Adipocyte (in vitro differentiated cells): Measurements from ENCODE around the gene CCDC170.

ENCODE experiments used
- DNase-seq: peaks from one replicate; pipeline ENCODE4 v3.0.0-alpha.2; 2015; ENCODE audit warnings: low read depth
- H3K27me3 ChIP-seq: replicated peaks from 2 replicates; pipeline ENCODE4 v1.7.0; 2013; ENCODE audit warnings: mild to moderate bottlenecking, low read length, moderate library complexity; ENCODE audit not compliant: control insufficient read depth, insufficient read depth
- H3K36me3 ChIP-seq: 2 replicates; pipeline ENCODE4 v1.7.0; 2013; ENCODE audit warnings: low read length, mild to moderate bottlenecking, moderate library complexity; ENCODE audit not compliant: control insufficient read depth, insufficient read depth, severe bottlenecking
- H3K4me1 ChIP-seq: 2 replicates; pipeline ENCODE4 v1.7.0; 2013; ENCODE audit warnings: mild to moderate bottlenecking, low read length, moderate library complexity; ENCODE audit not compliant: control insufficient read depth, insufficient read depth
- H3K4me3 ChIP-seq: 2 replicates; pipeline ENCODE4 v1.7.0; 2013; ENCODE audit warnings: mild to moderate bottlenecking, low read length, moderate library complexity
- H3K9ac ChIP-seq: 2 replicates; pipeline ENCODE4 v1.7.0; 2013; ENCODE audit warnings: mild to moderate bottlenecking, low read length, moderate library complexity
- H3K9me3 ChIP-seq: 2 replicates; pipeline ENCODE4 v1.7.0; 2013; ENCODE audit warnings: mild to moderate bottlenecking, low read length, moderate library complexity; ENCODE audit not compliant: control insufficient read depth

CCDC170 gene

GRCh38 chr6:151464702-151465101, 29.1 kb upstream of the CCDC170 start:
- no peak for DNase-seq
- H3K9me3 ChIP-seq, result no peaks in the 10 kb centered on the region
- H3K4me3 ChIP-seq, result no peak overlapping the region
- peaks cover 6% of the 10 kb centered on the region for H3K4me1 ChIP-seq
- H3K36me3 ChIP-seq, result peaks cover 54% of the 10 kb centered on the region
- H3K27me3 ChIP-seq, result no peaks in the 10 kb centered on the region
- H3K9ac ChIP-seq, result no peak overlapping the region

GRCh38 chr6:151475653-151476523, 17.9 kb upstream of the CCDC170 start:
- no peaks in the 10 kb centered on the region for H3K9me3 ChIP-seq
- H3K27me3 ChIP-seq, result no peaks in the 10 kb centered on the region
- peak; percentile 85 for DNase-seq
- no peak overlapping the region for H3K9ac ChIP-seq
- no peak overlapping the region for H3K4me3 ChIP-seq
- H3K4me1 ChIP-seq, result no peaks in the 10 kb centered on the region
- no peaks in the 10 kb centered on the region for H3K36me3 ChIP-seq

- no peaks in the 10 kb centered on the region for H3K9me3 ChIP-seq
Observed at GRCh38 chr6:151477726-151478125, 16.1 kb upstream of the CCDC170 start.

DNA sequence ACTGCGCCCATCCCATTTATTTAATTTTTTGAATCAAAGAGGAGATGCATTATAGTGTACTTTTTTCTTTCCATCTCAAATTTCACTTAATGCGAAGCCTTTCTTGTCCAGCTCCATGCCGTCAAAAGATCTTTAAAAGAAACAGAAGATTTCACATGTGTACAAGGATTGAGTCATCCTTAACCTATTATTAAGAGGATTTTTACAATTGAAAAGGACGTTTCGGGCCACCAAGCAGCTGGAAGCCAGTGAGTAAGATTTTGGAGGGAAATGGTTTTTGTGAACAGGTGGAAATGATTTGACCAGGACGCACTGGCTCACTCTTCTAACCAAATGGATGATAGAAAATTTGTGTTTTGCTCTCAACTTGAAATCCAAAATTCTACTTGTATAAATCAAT, 15.1 kb upstream of the CCDC170 start:
- Histone ChIP-seq H3K9me3 (no peaks in the 10 kb centered on the region), H3K4me3 (no peak overlapping the region), H3K4me1 (no peaks in the 10 kb centered on the region), H3K27me3 (no peaks in the 10 kb centered on the region), H3K36me3 (no peaks in the 10 kb centered on the region), H3K9ac (no peak overlapping the region)
- no peak for DNase-seq

More at GRCh38 chr6:151477726-151478125, 16.1 kb upstream of the CCDC170 start:
- no peak for DNase-seq
- no peak overlapping the region for H3K9ac ChIP-seq
- no peaks in the 10 kb centered on the region for H3K27me3 ChIP-seq
- H3K4me3 ChIP-seq, result no peak overlapping the region
- no peaks in the 10 kb centered on the region for H3K4me1 ChIP-seq
- no peaks in the 10 kb centered on the region for H3K36me3 ChIP-seq

DNA sequence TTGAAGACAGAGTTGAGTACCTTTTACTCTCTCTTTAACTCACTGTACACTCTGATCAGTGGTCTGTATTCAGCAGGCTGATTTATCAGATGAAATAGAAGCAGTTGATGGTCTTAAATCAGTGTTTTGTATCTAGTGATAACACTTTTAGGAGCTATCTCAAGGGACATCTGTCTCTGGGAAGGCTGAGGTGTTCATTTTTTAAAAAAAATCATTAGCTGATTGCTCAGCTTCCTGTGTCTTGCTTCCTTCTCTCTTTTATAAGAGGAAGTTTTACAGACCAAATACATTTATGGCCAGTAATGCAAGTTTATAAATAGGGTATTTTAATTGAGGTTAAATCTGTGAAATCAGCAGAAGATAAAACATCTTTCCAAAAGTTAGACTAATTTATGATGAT, 12.0 kb upstream of the CCDC170 start:
- no peak for DNase-seq
- no peaks in the 10 kb centered on the region for H3K4me1 ChIP-seq
- H3K4me3 ChIP-seq, result no peak overlapping the region
- no peak overlapping the region for H3K9ac ChIP-seq
- no peaks in the 10 kb centered on the region for H3K36me3 ChIP-seq
- H3K27me3 ChIP-seq, result no peaks in the 10 kb centered on the region
- H3K9me3 ChIP-seq, result no peaks in the 10 kb centered on the region

- Histone ChIP-seq H3K27me3 (no peaks in the 10 kb centered on the region), H3K4me1 (no peaks in the 10 kb centered on the region), H3K36me3 (no peaks in the 10 kb centered on the region), H3K9me3 (no peaks in the 10 kb centered on the region), H3K4me3 (peak overlapping the region; percentile 72), H3K9ac (peak overlapping the region; percentile 74)
- DNase-seq, result peak; percentile 60
Observed at GRCh38 chr6:151482290-151482689, 11.5 kb upstream of the CCDC170 start.

DNA sequence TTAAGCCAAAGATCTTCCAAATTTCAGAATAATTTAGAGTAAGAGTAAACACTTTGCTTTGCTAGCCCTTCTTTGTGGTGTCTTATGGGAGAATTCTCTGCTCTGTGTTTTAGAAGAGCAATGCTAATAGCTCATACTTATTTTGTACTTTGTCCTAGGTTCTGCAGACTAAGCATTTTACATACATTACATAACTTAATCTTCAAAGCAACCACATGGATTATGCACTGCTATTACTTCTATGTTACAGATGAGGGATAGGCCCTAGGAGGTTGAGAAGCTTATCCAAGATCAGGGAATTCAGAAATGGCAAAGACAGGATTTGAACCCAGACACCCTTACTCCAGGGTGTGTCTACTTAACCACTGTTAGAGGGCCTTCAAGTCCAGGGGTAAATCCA, 9.8 kb upstream of the CCDC170 start:
- Histone ChIP-seq H3K9me3 (no peaks in the 10 kb centered on the region), H3K27me3 (no peaks in the 10 kb centered on the region), H3K9ac (no peak overlapping the region), H3K4me1 (no peaks in the 10 kb centered on the region), H3K36me3 (no peaks in the 10 kb centered on the region), H3K4me3 (no peak overlapping the region)
- no peak for DNase-seq

DNA sequence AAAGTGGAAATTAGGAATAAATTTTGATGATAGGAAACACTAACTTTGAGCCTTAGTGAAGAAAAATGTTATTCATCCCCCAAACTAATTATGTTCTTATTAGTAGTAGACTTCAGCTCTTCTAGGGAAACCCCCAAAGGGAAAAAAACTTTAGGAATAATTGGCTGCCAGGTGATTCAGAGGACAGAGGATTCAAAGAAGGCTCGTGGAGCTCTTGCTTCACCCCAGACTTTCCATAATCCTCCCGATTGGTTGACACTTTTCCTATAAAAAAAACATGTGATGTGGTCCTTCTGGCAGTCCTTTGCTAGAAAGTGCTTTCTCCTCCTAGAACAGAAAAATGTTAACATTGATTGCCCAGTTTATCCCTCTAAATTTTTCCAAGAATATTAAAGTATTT, 5.6 kb upstream of the CCDC170 start:
- Histone ChIP-seq H3K9me3 (no peaks in the 10 kb centered on the region), H3K4me1 (peaks cover 2% of the 10 kb centered on the region), H3K4me3 (no peak overlapping the region), H3K36me3 (no peaks in the 10 kb centered on the region), H3K9ac (no peak overlapping the region), H3K27me3 (no peaks in the 10 kb centered on the region)
- DNase-seq, result no peak

DNA sequence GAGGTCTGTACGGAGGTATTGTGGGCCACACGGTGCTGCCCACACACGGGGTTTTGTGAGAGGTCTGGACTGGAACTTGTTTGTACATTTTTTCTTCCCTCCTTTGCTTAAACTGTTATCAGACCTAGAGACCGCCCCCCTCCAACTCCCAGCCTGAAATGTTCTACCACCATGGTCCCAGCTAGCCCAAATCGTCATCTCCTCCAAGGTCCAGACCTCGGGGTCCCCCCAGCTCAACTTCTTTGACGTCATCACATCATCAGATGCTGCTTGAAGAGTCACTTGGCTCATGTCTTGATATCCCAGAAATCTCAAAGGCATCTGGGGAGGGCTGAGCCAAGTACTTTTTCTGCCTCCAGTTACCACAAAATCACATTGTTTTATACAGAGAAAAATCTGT, 2.8 kb upstream of the CCDC170 start:
- H3K9me3 ChIP-seq, result no peaks in the 10 kb centered on the region
- H3K27me3 ChIP-seq, result no peaks in the 10 kb centered on the region
- no peak overlapping the region for H3K4me3 ChIP-seq
- H3K36me3 ChIP-seq, result no peaks in the 10 kb centered on the region
- DNase-seq, result no peak
- H3K9ac ChIP-seq, result no peak overlapping the region
- peaks cover 6% of the 10 kb centered on the region for H3K4me1 ChIP-seq

DNA sequence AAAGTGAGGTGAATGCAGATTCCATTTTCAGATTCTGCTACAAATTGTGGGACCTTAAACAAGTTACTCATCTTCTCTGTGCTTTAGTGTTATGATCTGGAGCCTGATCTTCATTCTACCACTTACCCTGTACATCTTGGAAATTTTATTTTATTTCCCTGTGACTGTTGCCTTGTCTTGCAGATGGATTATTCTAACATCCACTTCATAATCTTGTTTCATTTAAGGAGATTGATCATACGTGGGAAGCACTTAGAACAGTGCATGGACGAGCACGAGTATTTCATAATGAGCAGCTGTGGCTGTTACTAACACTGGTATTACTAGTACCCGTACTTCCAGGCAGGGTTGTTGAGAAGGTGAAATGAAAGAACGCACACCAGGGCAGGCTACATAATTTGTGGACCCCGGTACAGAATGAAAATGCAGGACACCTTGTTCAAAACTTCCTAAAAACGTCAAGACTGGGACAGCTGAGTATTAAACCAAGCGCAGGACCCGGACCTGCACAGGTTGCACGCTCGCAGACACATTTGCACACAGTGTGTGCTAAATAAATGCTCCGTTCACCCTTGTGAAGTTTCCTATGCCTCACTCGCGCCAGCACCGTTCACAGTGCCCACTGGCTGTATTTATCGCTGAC, 535 bp upstream of the CCDC170 start:
- H3K9me3 ChIP-seq, result no peaks in the 10 kb centered on the region
- peak overlapping the region; percentile 81 for H3K9ac ChIP-seq
- no peaks in the 10 kb centered on the region for H3K27me3 ChIP-seq
- DNase-seq, result no peak
- H3K4me3 ChIP-seq, result peak overlapping the region; percentile 81
- H3K4me1 ChIP-seq, result peaks cover 10% of the 10 kb centered on the region
- H3K36me3 ChIP-seq, result no peaks in the 10 kb centered on the region

DNA sequence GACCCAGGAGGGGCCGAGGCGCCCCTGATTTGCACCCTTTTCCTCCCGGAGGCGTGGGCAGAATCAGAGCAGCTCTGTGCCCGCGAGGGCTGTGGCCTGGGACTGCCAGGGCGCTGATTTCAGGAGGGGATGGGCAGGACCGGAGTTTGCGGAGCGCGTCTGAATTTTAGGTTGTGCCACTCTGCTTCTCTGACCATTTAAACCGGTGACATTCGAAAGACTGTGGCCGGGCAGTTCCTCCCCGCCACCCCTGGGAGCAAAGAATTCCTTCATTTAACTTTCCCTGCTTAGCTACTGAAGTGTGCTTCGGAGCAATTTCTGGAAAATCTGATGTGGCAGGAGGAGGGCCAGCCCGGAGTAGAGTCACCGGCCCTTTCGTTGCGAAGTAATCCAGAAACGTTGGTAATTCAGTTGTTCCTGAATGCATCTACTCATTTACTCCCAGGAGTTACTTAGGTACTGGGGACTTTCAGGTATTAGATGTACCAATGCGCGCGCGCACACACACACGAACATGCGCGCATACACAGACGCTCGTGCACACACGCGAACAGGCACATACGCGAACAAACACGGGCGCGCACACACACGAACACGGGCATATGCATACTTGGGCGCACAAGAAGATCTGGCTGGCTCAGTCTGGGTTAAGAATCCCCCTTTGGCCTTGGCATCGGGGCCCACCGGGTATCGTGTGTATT, 568 bp downstream of the CCDC170 start:
- Histone ChIP-seq H3K36me3 (no peaks in the 10 kb centered on the region), H3K9me3 (no peaks in the 10 kb centered on the region), H3K27me3 (no peaks in the 10 kb centered on the region), H3K4me3 (peak overlapping the region; percentile 81), H3K4me1 (peaks cover 15% of the 10 kb centered on the region), H3K9ac (peak overlapping the region; percentile 81)
- peak; percentile 67 for DNase-seq
